ENCODE data around the gene PDE4D. TPM values are rescaled to one million over a fixed set of nuclear protein-coding genes. Genes with fewer than 3 reads are reported as not detected.

The PDE4D gene
- total RNA-seq, 2 experiments from 2014 or later, result 75.5 to 80.7 TPM

DNA sequence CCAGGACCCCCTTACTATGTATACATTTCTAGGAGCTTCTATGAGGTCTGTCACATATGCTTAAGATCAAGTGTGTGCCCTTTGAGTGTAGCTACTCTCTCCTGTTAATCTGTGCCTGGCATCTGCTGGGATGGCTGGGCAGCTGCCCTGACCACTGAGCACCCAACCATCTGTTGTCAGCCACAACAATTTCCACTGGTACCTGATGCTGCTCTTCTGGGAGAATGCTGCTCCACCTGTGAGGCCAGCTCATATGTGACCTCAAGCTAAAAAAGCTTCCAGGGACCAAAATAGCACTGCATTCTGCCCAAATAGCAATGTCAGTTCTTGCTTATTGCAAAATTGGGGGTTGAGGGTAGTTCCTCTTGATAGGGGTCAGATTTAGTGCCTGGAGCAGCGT is 715.0 kb downstream of the PDE4D start:
- ChIA-PET CTCF (interaction anchor here (1.1 to 9.7 kb wide), 6 partner anchors 10 to 308 kb away, joined by 3 to 55 read pairs (median 9); no protein-coding TSS in a partner anchor), POLR2A (no interaction called here)
- H3K36me3 Mint-ChIP-seq (ENCODE audit: low read depth), result no peaks in the 10 kb centered on the region
- peaks cover 13% of the 10 kb centered on the region for H3K4me1 Mint-ChIP-seq (ENCODE audit: low read depth)
- H3K9me3 Mint-ChIP-seq, result no peaks in the 10 kb centered on the region
- no peak overlapping the region for H3K4me3 Mint-ChIP-seq
- TF ChIP-seq, protein P1, sequence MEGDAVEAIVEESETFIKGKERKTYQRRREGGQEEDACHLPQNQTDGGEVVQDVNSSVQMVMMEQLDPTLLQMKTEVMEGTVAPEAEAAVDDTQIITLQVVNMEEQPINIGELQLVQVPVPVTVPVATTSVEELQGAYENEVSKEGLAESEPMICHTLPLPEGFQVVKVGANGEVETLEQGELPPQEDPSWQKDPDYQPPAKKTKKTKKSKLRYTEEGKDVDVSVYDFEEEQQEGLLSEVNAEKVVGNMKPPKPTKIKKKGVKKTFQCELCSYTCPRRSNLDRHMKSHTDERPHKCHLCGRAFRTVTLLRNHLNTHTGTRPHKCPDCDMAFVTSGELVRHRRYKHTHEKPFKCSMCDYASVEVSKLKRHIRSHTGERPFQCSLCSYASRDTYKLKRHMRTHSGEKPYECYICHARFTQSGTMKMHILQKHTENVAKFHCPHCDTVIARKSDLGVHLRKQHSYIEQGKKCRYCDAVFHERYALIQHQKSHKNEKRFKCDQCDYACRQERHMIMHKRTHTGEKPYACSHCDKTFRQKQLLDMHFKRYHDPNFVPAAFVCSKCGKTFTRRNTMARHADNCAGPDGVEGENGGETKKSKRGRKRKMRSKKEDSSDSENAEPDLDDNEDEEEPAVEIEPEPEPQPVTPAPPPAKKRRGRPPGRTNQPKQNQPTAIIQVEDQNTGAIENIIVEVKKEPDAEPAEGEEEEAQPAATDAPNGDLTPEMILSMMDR (IDR thresholded peaks at IDR 0.05), result no peak
- ATAC-seq, result no peak
- no peak overlapping the region for H3K27ac Mint-ChIP-seq
- H3K27me3 Mint-ChIP-seq, result no peaks in the 10 kb centered on the region
- intact Hi-C loops (cut with micrococcal nuclease), result no loop called here
- DNase-seq, result no peak

GRCh38 chr5:59178071-59178470 is 715.5 kb downstream of the PDE4D start:
- ATAC-seq (no peak), DNase-seq (no peak)
- CTCF ChIA-PET, result interaction anchor here (1.1 to 9.7 kb wide), 5 partner anchors 11 to 307 kb away, joined by 3 to 55 read pairs (median 15); no protein-coding TSS in a partner anchor
- TF ChIP-seq, protein P1 (IDR thresholded peaks at IDR 0.05), result no peak
- intact Hi-C loops (cut with micrococcal nuclease), result no loop called here
- H3K4me1 Mint-ChIP-seq (ENCODE audit: low read depth), result peaks cover 13% of the 10 kb centered on the region
- no peaks in the 10 kb centered on the region for H3K36me3 Mint-ChIP-seq (ENCODE audit: low read depth)
- H3K9me3 Mint-ChIP-seq, result no peaks in the 10 kb centered on the region
- H3K27me3 Mint-ChIP-seq, result no peaks in the 10 kb centered on the region
- POLR2A ChIA-PET, result no interaction called here
- no peak overlapping the region for H3K4me3 Mint-ChIP-seq
- no peak overlapping the region for H3K27ac Mint-ChIP-seq

DNA sequence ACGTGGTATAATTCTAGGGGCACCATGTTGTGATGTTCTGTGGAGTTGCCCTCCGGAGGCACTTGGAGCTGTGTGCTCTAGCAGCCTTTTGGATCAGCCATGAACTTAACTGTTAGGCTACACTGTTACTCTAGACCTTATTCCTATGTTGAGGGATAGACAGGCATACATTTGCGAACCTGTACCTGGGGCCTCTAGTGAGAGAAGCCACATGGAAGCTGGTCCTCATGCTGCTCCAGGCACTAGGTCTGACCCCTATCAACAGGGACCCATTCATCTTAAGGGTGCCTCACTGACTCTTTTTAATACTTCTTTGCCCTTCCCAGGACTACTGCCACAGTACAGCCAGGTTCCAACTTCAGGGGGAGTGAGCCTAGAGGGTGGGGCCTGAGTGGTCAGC is 715.9 kb downstream of the PDE4D start:
- Mint-ChIP-seq H3K4me3 (no peak overlapping the region), H3K36me3 (ENCODE audit: low read depth) (no peaks in the 10 kb centered on the region), H3K4me1 (ENCODE audit: low read depth) (peaks cover 13% of the 10 kb centered on the region), H3K27me3 (no peaks in the 10 kb centered on the region), H3K27ac (no peak overlapping the region), H3K9me3 (no peaks in the 10 kb centered on the region)
- CTCF ChIA-PET, result interaction anchor here (1.4 to 9.7 kb wide), 5 partner anchors 11 to 291 kb away, joined by 3 to 68 read pairs (median 52); no protein-coding TSS in a partner anchor
- intact Hi-C loops (cut with micrococcal nuclease), result loop anchor here (2.0 kb wide), 1 partner anchor 291 kb away; no protein-coding TSS in a partner anchor
- DNase-seq (no peak), ATAC-seq (no peak)
- POLR2A ChIA-PET, result no interaction called here
- TF ChIP-seq, protein P1 (IDR thresholded peaks at IDR 0.05), result no peak

GRCh38 chr5:59174248-59174844 is 719.2 kb downstream of the PDE4D start:
- H3K4me1 Mint-ChIP-seq (ENCODE audit: low read depth), result peaks cover 19% of the 10 kb centered on the region
- no peaks in the 10 kb centered on the region for H3K36me3 Mint-ChIP-seq (ENCODE audit: low read depth)
- POLR2A ChIA-PET, result interaction anchor here (1.0 to 2.8 kb wide), 2 partner anchors 23 to 50 kb away, joined by 4 to 7 read pairs; no protein-coding TSS in a partner anchor
- CTCF ChIA-PET, result interaction anchor here (0.7 to 9.7 kb wide), 55 partner anchors 10 to 304 kb away, joined by 3 to 135 read pairs (median 6); no protein-coding TSS in a partner anchor
- H3K27me3 Mint-ChIP-seq, result no peaks in the 10 kb centered on the region
- H3K9me3 Mint-ChIP-seq, result peaks cover 3% of the 10 kb centered on the region
- intact Hi-C loops (cut with micrococcal nuclease), result loop anchor here (2.0 to 5.0 kb wide), 2 partner anchors 47 to 138 kb away; no protein-coding TSS in a partner anchor
- TF ChIP-seq, protein P1 (IDR thresholded peaks at IDR 0.05), result peak; percentile 92
- DNase-seq (peak; percentile 47), ATAC-seq (peak; percentile 76)
- no peak overlapping the region for H3K27ac Mint-ChIP-seq
- no peak overlapping the region for H3K4me3 Mint-ChIP-seq

DNA sequence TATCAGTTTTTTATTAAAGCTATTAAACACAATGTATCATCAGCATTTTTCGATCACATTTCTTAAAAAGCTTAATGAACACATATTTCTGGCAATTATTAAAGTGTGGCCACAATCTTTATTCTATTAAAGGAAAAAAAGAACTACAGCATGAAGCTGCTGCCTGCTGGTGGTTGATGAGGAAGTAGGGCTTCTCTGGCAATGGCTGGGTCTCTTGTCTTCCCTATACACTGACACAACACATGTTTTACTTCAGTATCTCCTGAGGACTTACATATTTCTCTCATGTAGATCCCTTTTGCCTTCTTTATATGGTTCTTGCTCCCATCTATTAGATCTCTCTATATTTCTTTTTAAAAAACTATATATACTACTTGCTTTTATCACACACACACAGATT is 719.9 kb downstream of the PDE4D start:
- TF ChIP-seq, protein P1 (IDR thresholded peaks at IDR 0.05), result no peak
- Mint-ChIP-seq H3K27ac (no peak overlapping the region), H3K4me1 (ENCODE audit: low read depth) (peaks cover 19% of the 10 kb centered on the region), H3K9me3 (peaks cover 3% of the 10 kb centered on the region), H3K27me3 (no peaks in the 10 kb centered on the region), H3K36me3 (ENCODE audit: low read depth) (no peaks in the 10 kb centered on the region), H3K4me3 (no peak overlapping the region)
- DNase-seq (peak; percentile 23), ATAC-seq (no peak)
- POLR2A ChIA-PET, result interaction anchor here (0.8 to 2.8 kb wide), 4 partner anchors 18 to 139 kb away, joined by 3 to 7 read pairs (median 4); no protein-coding TSS in a partner anchor
- intact Hi-C loops (cut with micrococcal nuclease), result loop anchor here (5.0 kb wide), 1 partner anchor 46 kb away; no protein-coding TSS in a partner anchor
- CTCF ChIA-PET, result interaction anchor here (0.7 to 9.7 kb wide), 56 partner anchors 11 to 303 kb away, joined by 3 to 135 read pairs (median 7); no protein-coding TSS in a partner anchor
